A549 (cell line): Measurements from ENCODE around the gene QRICH2. TPM values are rescaled to one million over a fixed set of nuclear protein-coding genes. Genes with fewer than 3 reads are reported as not detected.

Experiments
- BCL3 ChIP-seq: fragments of >200 bp; sonication (Bioruptor Twin); formaldehyde crosslinking; IDR thresholded peaks from 3 replicates; pipeline ENCODE4 v1.6.1; 2016
- CBX2 ChIP-seq: fragments of 200-600 bp; sonication (generic); IDR thresholded peaks from 2 replicates; pipeline ENCODE4 v1.6.1; 2016; ENCODE audit warnings: low read depth, mild to moderate bottlenecking, borderline replicate concordance
- CBX8 ChIP-seq: fragments of 200-600 bp; sonication (generic); IDR thresholded peaks from 2 replicates; pipeline ENCODE4 v1.6.1; 2016
- CHD2 ChIP-seq: fragments of 150-350 bp; IDR thresholded peaks from 2 replicates; pipeline ENCODE4 v1.6.1; 2014; ENCODE audit warnings: low read length; ENCODE audit not compliant: partially characterized antibody
- CTCF ChIP-seq: fragments of >200 bp; sonication (Bioruptor Twin); formaldehyde crosslinking; IDR thresholded peaks from 3 replicates; pipeline ENCODE4 v1.5.1; 2016
- E2F6 ChIP-seq: IDR thresholded peaks from 2 replicates; pipeline ENCODE4 v1.6.1; 2012; ENCODE audit warnings: low read depth, borderline replicate concordance
- EHF ChIP-seq: fragments of 250-450 bp; sonication (Bioruptor Pico); IDR thresholded peaks from 2 replicates; pipeline ENCODE4 v1.5.0; 2020; ENCODE audit warnings: mild to moderate bottlenecking
- EHMT2 ChIP-seq: fragments of 200-600 bp; sonication (generic); IDR thresholded peaks from 2 replicates; pipeline ENCODE4 v1.6.1; 2016; ENCODE audit warnings: antibody characterized with exemption, low read depth, mild to moderate bottlenecking, moderate library complexity
- EP300 ChIP-seq, 2 experiments: fragments of >200 bp; sonication (Bioruptor Twin); formaldehyde crosslinking; IDR thresholded peaks; 2 replicates in 1 of 2; 3 replicates in 1 of 2; pipeline ENCODE4 v1.6.1; 2016 to 2017
- ESRRA ChIP-seq: fragments of 150-350 bp; IDR thresholded peaks from 2 replicates; pipeline ENCODE4 v1.6.1; 2014; ENCODE audit warnings: mild to moderate bottlenecking, low read length, borderline replicate concordance
- FOSB ChIP-seq: fragments of 250-450 bp; sonication (Bioruptor Pico); IDR thresholded peaks from 2 replicates; pipeline ENCODE4 v1.5.0; 2020; ENCODE audit warnings: mild to moderate bottlenecking, moderate library complexity
- FOSL2 ChIP-seq, 2 experiments: fragments of 450-650 bp in 1 of 2; fragments of >200 bp in 1 of 2; sonication (Bioruptor Twin) in 1 of 2; formaldehyde crosslinking; IDR thresholded peaks; 2 replicates each; pipeline versions ENCODE4 v1.5.0 to v1.6.1; 2016 to 2020; ENCODE audit warnings: mild to moderate bottlenecking in 1 of 2, moderate library complexity in 1 of 2
- FOXS1 ChIP-seq: fragments of 250-450 bp; sonication (Bioruptor Pico); IDR thresholded peaks from 2 replicates; pipeline ENCODE4 v1.5.0; 2020; ENCODE audit warnings: mild to moderate bottlenecking, moderate library complexity
- GATA3 ChIP-seq: IDR thresholded peaks from 2 replicates; pipeline ENCODE4 v1.6.1; 2012; ENCODE audit warnings: borderline replicate concordance
- HDAC2 ChIP-seq: fragments of 200-600 bp; sonication (generic); IDR thresholded peaks from 2 replicates; pipeline ENCODE4 v1.6.1; 2016
- HEYL ChIP-seq: fragments of 250-450 bp; sonication (Bioruptor Pico); IDR thresholded peaks from 2 replicates; pipeline ENCODE4 v1.8.0; 2021; ENCODE audit warnings: mild to moderate bottlenecking, moderate library complexity
- HOXA7 ChIP-seq: fragments of 250-450 bp; sonication (Bioruptor Pico); IDR thresholded peaks from 2 replicates; pipeline ENCODE4 v1.5.0; 2020; ENCODE audit warnings: mild to moderate bottlenecking, moderate library complexity
- HOXB5 ChIP-seq: fragments of 250-450 bp; sonication (Bioruptor Pico); IDR thresholded peaks from 2 replicates; pipeline ENCODE4 v1.5.0; 2020; ENCODE audit warnings: mild to moderate bottlenecking, moderate library complexity
- JUN ChIP-seq, 2 experiments: fragments of >200 bp; sonication (Bioruptor Twin); formaldehyde crosslinking; IDR thresholded peaks; 2 replicates in 1 of 2; 3 replicates in 1 of 2; pipeline ENCODE4 v1.6.1; 2016 to 2017
- KDM1A ChIP-seq: fragments of 200-600 bp; sonication (generic); IDR thresholded peaks from 2 replicates; pipeline ENCODE4 v1.6.1; 2016; ENCODE audit warnings: low read depth, mild to moderate bottlenecking
- NFE2L2 ChIP-seq: fragments of 150-350 bp; conservative IDR thresholded peaks from 2 replicates; pipeline ENCODE4 v1.6.1; 2014; ENCODE audit warnings: low read length
- NPAS2 ChIP-seq: fragments of 250-450 bp; sonication (Bioruptor Pico); IDR thresholded peaks from 2 replicates; pipeline ENCODE4 v1.8.0; 2022; ENCODE audit warnings: mild to moderate bottlenecking, moderate library complexity, borderline replicate concordance
- PBX3 ChIP-seq: IDR thresholded peaks from 2 replicates; pipeline ENCODE4 v1.6.1; 2012
- RAD21 ChIP-seq, 2 experiments: fragments of >200 bp in 1 of 2; sonication (Bioruptor Twin) in 1 of 2; formaldehyde crosslinking in 1 of 2; IDR thresholded peaks in 1 of 2; conservative IDR thresholded peaks in 1 of 2; 2 replicates in 1 of 2; 3 replicates in 1 of 2; pipeline ENCODE4 v1.6.1; 2012 to 2018; ENCODE audit warnings: inconsistent platforms in 1 of 2
- RCOR1 ChIP-seq: fragments of 150-350 bp; IDR thresholded peaks from 2 replicates; pipeline ENCODE4 v1.6.1; 2014; ENCODE audit warnings: antibody characterized with exemption, low read length, low read depth
- RFX5 ChIP-seq: fragments of 450-650 bp; IDR thresholded peaks from 2 replicates; pipeline ENCODE4 v1.7.1; 2014; ENCODE audit warnings: antibody characterized with exemption, mild to moderate bottlenecking, moderate library complexity
- SREBF2 ChIP-seq: fragments of 450-650 bp; IDR thresholded peaks from 2 replicates; pipeline ENCODE4 v1.6.1; 2014; ENCODE audit warnings: mild to moderate bottlenecking, moderate library complexity
- TFCP2L1 ChIP-seq: fragments of 250-450 bp; sonication (Bioruptor Pico); IDR thresholded peaks from 2 replicates; pipeline ENCODE4 v1.5.0; 2021; ENCODE audit warnings: mild to moderate bottlenecking
- TP53 ChIP-seq: fragments of 250-450 bp; sonication (Bioruptor Pico); IDR thresholded peaks from 2 replicates; pipeline ENCODE4 v1.5.0; 2021; ENCODE audit warnings: mild to moderate bottlenecking, moderate library complexity
- USF2 ChIP-seq: fragments of 450-650 bp; IDR thresholded peaks from 2 replicates; pipeline ENCODE4 v1.6.1; 2014; ENCODE audit warnings: antibody characterized with exemption
- ZC3H11A ChIP-seq: fragments of 450-650 bp; IDR thresholded peaks from 2 replicates; pipeline ENCODE4 v1.6.1; 2014; ENCODE audit warnings: antibody characterized with exemption, mild to moderate bottlenecking
- ZFP36 ChIP-seq: fragments of 450-650 bp; IDR thresholded peaks from 2 replicates; pipeline ENCODE4 v1.6.1; 2014; ENCODE audit warnings: borderline replicate concordance; ENCODE audit not compliant: partially characterized antibody
- ZNF302 ChIP-seq: fragments of 250-450 bp; sonication (Bioruptor Pico); IDR thresholded peaks from 2 replicates; pipeline ENCODE4 v1.9.0; 2021; ENCODE audit warnings: inconsistent platforms, mild to moderate bottlenecking, moderate library complexity
- ZSCAN20 ChIP-seq: fragments of 250-450 bp; sonication (Bioruptor Pico); IDR thresholded peaks from 2 replicates; pipeline ENCODE4 v1.8.0; 2022; ENCODE audit warnings: mild to moderate bottlenecking, moderate library complexity
- polyA plus RNA-seq, 4 experiments: library from polyadenylated mRNA; depleted of rRNA in 3 of 4; stranded (reverse); fragments of >200 nt; fragmentation: RNase III in 1 of 4; extraction: RNeasy Plus Mini Kit Qiagen cat#74134 plus additional on column Dnase treatment in 1 of 4; gene quantifications; 2 replicates in 3 of 4; 3 replicates in 1 of 4; pipeline ENCODE4 v1.2.3, GENCODE V29; 2011 to 2017
- TF ChIP-seq, protein P1 (sequence below): fragments of 250-450 bp; sonication (Bioruptor Pico); IDR thresholded peaks from 2 replicates; pipeline ENCODE4 v1.5.0; 2021; ENCODE audit warnings: mild to moderate bottlenecking, moderate library complexity, borderline replicate concordance
- TF ChIP-seq, protein P2 (sequence below): fragments of >200 bp; sonication (Bioruptor Twin); formaldehyde crosslinking; IDR thresholded peaks from 2 replicates; pipeline ENCODE4 v1.6.1; 2016

The QRICH2 gene
- polyA plus RNA-seq, 2 of the 4 experiments (the other 2 are of a cell fraction) = 0.57 to 0.88 TPM

DNA sequence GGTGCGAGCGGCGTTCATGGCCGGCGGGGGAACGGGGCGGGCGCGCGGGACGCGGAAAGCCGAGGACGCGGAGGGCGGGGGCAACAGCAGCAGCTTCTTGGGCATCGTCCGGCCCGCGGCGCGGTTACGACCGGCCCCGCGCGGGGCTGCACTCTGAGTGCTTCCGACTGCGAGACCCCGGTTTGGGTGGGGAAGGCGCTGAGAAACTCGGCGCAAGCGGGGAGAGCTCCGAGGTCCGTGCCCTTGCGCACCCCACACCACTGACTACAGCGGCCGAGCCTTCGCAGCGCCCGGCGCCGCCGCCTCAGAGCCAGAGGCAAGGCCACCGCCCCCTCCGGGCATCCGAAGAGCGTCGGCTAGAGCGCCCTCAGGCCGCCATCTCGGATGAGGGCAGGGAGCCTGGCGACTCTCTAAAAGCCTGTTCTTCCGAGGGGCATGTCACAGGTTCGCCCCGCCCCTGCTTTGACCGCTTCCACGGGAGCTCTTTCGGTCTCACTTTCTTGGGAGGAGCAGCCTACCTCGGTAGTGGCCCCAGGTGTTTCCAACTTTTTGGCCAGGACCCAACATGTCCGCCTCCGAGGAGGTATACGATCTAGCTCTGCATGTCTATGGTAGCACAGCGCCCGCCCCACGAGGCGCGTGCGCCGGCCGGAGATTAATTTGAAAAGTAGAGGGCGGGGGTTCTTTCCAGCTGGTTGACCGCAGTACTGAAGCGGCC, 45.7 kb upstream of the QRICH2 start, which contains the start of gene PRPSAP1 (continued):
- no peak; a peak in 1 of 5 replicates for TF ChIP-seq EP300 (IDR thresholded peaks at IDR 0.05)
- no peak for TF ChIP-seq ESRRA
- TF ChIP-seq TP53 = no peak
- TF ChIP-seq CBX2 = no peak
- no peak for TF ChIP-seq CBX8
- peak; percentile 86; the same call in 1 of the 3 replicates for TF ChIP-seq BCL3
- no peak for TF ChIP-seq EHF (CRISPR knock-in tag)
- TF ChIP-seq HDAC2 = 0 out of 2 replicates have a peak, but pooled peaks have one; percentile 33
- no peak for TF ChIP-seq ZNF302 (CRISPR knock-in tag)
- peak; percentile 85 to 96 for TF ChIP-seq JUN (IDR thresholded peaks at IDR 0.05)
- TF ChIP-seq, protein P1, sequence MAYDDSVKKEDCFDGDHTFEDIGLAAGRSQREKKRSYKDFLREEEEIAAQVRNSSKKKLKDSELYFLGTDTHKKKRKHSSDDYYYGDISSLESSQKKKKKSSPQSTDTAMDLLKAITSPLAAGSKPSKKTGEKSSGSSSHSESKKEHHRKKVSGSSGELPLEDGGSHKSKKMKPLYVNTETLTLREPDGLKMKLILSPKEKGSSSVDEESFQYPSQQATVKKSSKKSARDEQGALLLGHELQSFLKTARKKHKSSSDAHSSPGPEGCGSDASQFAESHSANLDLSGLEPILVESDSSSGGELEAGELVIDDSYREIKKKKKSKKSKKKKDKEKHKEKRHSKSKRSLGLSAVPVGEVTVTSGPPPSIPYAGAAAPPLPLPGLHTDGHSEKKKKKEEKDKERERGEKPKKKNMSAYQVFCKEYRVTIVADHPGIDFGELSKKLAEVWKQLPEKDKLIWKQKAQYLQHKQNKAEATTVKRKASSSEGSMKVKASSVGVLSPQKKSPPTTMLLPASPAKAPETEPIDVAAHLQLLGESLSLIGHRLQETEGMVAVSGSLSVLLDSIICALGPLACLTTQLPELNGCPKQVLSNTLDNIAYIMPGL (CRISPR knock-in tag) = peak; percentile 74; the same call in 1 of the 2 replicates
- no peak for TF ChIP-seq RAD21 (conservative IDR thresholded peaks at IDR 0.05 in 1 of 2, IDR thresholded peaks at IDR 0.05 in 1 of 2)
- no peak for TF ChIP-seq FOSL2 (IDR thresholded peaks at IDR 0.05)
- TF ChIP-seq FOSL2 (CRISPR knock-in tag; IDR thresholded peaks at IDR 0.05) = 0 out of 2 replicates have a peak, but pooled peaks have one; percentile 31
- TF ChIP-seq RCOR1 = no peak
- TF ChIP-seq CTCF = no peak
- TF ChIP-seq EHMT2 = no peak
- peak; percentile 90 for TF ChIP-seq HOXB5
- TF ChIP-seq E2F6 = peak; percentile 23; the same call in 1 of the 2 replicates
- no peak for TF ChIP-seq FOSB (CRISPR knock-in tag)
- TF ChIP-seq ZFP36 = no peak
- TF ChIP-seq NFE2L2 = no peak
- TF ChIP-seq RFX5 = no peak
- no peak for TF ChIP-seq ZSCAN20 (CRISPR knock-in tag)
- TF ChIP-seq TFCP2L1 (CRISPR knock-in tag) = peak; percentile 88; the same call in 1 of the 2 replicates
- TF ChIP-seq KDM1A = no peak
- no peak for TF ChIP-seq CHD2
- peak; percentile 48; the same call in 1 of the 2 replicates for TF ChIP-seq PBX3
- TF ChIP-seq SREBF2 = no peak
- peak; percentile 46; the same call in 1 of the 2 replicates for TF ChIP-seq GATA3
- no peak for TF ChIP-seq FOXS1
- no peak for TF ChIP-seq USF2
- no peak for TF ChIP-seq ZC3H11A
- no peak for TF ChIP-seq NPAS2 (CRISPR knock-in tag)
- TF ChIP-seq HOXA7 = no peak
- TF ChIP-seq, protein P2, sequence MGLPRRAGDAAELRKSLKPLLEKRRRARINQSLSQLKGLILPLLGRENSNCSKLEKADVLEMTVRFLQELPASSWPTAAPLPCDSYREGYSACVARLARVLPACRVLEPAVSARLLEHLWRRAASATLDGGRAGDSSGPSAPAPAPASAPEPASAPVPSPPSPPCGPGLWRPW = no peak
- TF ChIP-seq HEYL (CRISPR knock-in tag) = no peak
